ENCODE measurements around the gene MCHR1. TPM values are rescaled to one million over a fixed set of nuclear protein-coding genes. Genes with fewer than 3 reads are reported as not detected.

MCHR1 gene
- total RNA-seq, 1 donor from 2014 or later: 0.10 TPM

DNA sequence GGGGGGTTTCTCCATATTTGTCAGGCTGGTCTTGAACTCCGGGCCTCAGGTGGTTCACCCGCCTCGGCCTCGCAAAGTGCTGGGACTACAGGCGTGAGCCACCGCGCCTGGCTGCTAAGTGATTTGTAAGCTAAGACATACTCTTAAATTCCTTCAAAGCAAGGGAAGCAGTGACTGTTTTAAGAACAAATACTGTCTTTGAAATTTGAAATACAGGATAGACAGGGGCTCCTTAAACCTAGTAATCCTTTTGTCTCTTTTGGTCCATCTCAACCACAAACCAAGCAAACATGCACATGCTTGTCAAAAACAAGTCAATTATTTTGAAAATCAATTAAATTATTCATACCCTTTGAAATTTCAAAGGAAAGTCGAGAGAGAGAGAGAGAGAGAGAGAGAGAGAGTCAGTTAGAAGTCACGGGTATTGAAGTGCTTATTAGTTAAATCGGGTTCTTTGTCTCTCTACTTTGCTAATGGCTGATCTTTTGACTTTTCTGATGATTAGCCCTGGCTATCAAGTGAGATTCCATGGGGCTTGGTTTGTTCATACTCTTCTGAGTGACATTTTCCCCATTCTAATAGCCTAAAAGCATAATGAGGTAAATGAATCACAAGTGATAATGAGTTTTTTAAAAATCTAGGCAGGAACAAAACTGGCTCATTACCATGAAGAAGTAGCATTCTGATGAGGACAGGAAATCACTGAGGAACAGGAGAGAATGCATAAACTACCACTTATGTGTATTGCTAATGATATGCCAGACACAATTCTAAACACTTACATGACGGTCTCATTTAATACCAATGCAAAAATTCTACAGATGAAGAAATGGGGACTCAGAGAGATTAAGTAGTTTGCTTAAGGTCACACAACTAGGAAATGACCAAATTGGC, 48.0 kb downstream of the MCHR1 start:
- DNase-seq: no peak

DNA sequence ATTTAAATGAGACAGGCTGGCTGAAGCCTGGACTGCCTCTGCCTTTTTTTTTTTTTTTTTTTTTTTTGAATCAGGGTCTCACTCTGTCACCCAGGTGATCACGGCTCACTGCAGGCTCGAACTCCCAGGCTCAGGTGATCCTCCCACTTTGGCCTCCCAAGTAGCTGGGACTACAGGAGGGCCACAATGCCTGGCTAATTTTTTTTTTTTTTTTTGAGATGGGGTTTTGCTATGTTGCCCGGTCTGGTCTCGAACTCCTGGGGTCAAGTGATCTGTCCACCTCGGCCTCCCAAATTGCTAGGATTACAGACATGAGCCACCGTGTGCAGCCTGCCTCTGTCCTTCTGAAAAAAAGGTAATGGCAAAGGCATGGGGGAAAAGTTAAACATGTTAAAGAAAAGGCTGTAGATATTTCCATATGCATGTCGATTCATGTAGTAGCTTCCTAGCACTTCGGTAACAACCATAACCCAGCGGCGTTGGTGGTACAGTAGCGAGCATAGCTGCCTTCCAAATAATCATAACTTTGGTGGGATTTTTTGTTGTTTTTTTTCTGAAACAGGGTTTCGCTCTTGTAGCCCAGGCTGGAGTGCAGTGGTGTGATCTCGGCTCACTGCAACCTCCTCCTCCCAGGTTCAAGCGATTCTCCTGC, 48.8 kb downstream of the MCHR1 start:
- no peak for DNase-seq

GRCh38 chr22:40728731-40729189, 49.5 kb downstream of the MCHR1 start:
- no peak for DNase-seq

GRCh38 chr22:40729284-40729683, 50.0 kb downstream of the MCHR1 start:
- DNase-seq: no peak

Other genes with a start within 250 kb of the MCHR1 start
- 38.7 TPM for gene MRTFA, start 42.8 kb upstream of the MCHR1 start, total RNA-seq
- gene SLC25A17, start 139.9 kb downstream of the MCHR1 start, total RNA-seq: 14.2 TPM
- 198 TPM for gene ST13, start 177.2 kb downstream of the MCHR1 start, total RNA-seq
- gene XPNPEP3, start 177.7 kb downstream of the MCHR1 start, total RNA-seq: 7.8 TPM
- not detected for gene DNAJB7, start 182.6 kb downstream of the MCHR1 start, total RNA-seq

All from tongue (tissue), 2 donors.